PFSK-1 (cell line): ENCODE data around the gene MRPL51.

Source experiments
- FOXP2 ChIP-seq: optimal IDR thresholded peaks from 2 replicates; pipeline ENCODE3; 2011; ENCODE audit warnings: borderline replicate concordance, control low read depth, inconsistent platforms; ENCODE audit not compliant: insufficient read depth; ENCODE audit errors: extremely low read length, extremely low read depth
- POLR2AphosphoS5 ChIP-seq: IDR thresholded peaks from 2 replicates; pipeline ENCODE4 v1.6.1; 2012; ENCODE audit warnings: low read depth, mild to moderate bottlenecking, control low read depth, low read length, moderate library complexity
- REST ChIP-seq, 2 experiments: IDR thresholded peaks; 2 replicates each; pipeline versions ENCODE4 v1.6.1 to v1.8.0; 2011 to 2012; ENCODE audit warnings: low read depth in 2 of 2, low read length in 2 of 2, control low read depth in 1 of 2, inconsistent platforms in 1 of 2, mild to moderate bottlenecking in 1 of 2, moderate library complexity in 1 of 2; ENCODE audit not compliant: insufficient read depth in 1 of 2
- SIN3A ChIP-seq: IDR thresholded peaks from 2 replicates; pipeline ENCODE4 v1.6.1; 2012; ENCODE audit warnings: mild to moderate bottlenecking, low read length, moderate library complexity, borderline replicate concordance; ENCODE audit not compliant: insufficient read depth
- TAF1 ChIP-seq: IDR thresholded peaks from 2 replicates; pipeline ENCODE4 v1.6.1; 2012; ENCODE audit warnings: low read length, control low read depth, borderline replicate concordance; ENCODE audit not compliant: insufficient read depth

MRPL51 gene

GRCh38 chr12:6459004-6459337 is 34.1 kb downstream of the MRPL51 start:
- TF ChIP-seq TAF1 = no peak
- TF ChIP-seq FOXP2 = no peak
- TF ChIP-seq SIN3A = no peak
- no peak for TF ChIP-seq POLR2AphosphoS5
- no peak for TF ChIP-seq REST (IDR thresholded peaks at IDR 0.05; ENCODE audit: insufficient read depth in 1 of 2, low read depth in 2 of 2, low read length in 2 of 2)

- TF ChIP-seq POLR2AphosphoS5 (no peak), REST (IDR thresholded peaks at IDR 0.05; ENCODE audit: insufficient read depth in 1 of 2, low read depth in 2 of 2, low read length in 2 of 2) (no peak), FOXP2 (no peak), SIN3A (no peak), TAF1 (no peak)
Measured at GRCh38 chr12:6458281-6459003, 34.6 kb downstream of the MRPL51 start.

GRCh38 chr12:6457220-6457945 is 35.7 kb downstream of the MRPL51 start:
- no peak for TF ChIP-seq SIN3A
- no peak for TF ChIP-seq FOXP2
- no peak for TF ChIP-seq REST (IDR thresholded peaks at IDR 0.05; ENCODE audit: insufficient read depth in 1 of 2, low read depth in 2 of 2, low read length in 2 of 2)
- no peak for TF ChIP-seq POLR2AphosphoS5
- TF ChIP-seq TAF1 = no peak

GRCh38 chr12:6452944-6453630 is 40.0 kb downstream of the MRPL51 start:
- TF ChIP-seq REST (IDR thresholded peaks at IDR 0.05; ENCODE audit: insufficient read depth in 1 of 2, low read depth in 2 of 2, low read length in 2 of 2) = no peak
- TF ChIP-seq SIN3A = no peak
- TF ChIP-seq FOXP2 = no peak
- TF ChIP-seq POLR2AphosphoS5 = no peak
- no peak for TF ChIP-seq TAF1
